HG02943 (cell line): ENCODE measurements around the gene ACOT7.

Source experiments
- ATAC-seq: cut with Tn5 transposase; IDR thresholded peaks from one replicate; pipeline ENCODE4 v1.9.1; 2021; ENCODE audit warnings: mild to moderate bottlenecking, low read depth, moderate library complexity; ENCODE audit not compliant: unreplicated experiment

Gene ACOT7

GRCh38 chr1:6257541-6258069 is 136.0 kb downstream of the ACOT7 start:
- no peak for ATAC-seq

- ATAC-seq: no peak
Measured at GRCh38 chr1:6256645-6257044, 136.9 kb downstream of the ACOT7 start.

DNA sequence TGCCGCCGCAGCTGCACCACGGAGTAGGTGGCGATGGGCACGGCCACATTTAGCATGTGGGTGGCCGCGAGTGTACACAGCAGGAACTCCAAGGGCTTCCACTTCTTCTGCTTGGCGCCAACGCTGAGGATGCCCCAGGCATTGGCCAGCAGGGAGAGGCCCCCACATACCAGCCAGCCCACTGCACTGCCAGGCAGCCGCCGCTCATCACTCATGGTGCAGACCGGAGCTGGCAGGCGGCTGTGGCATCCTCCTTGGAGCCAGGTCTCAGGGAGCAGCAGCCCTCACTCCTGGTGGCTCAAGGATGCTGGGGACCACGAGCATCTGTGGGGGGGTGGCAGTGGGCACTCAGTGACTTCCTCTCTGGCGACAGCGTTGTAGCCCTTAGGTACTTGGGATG is 138.9 kb downstream of the ACOT7 start:
- ATAC-seq: no peak

DNA sequence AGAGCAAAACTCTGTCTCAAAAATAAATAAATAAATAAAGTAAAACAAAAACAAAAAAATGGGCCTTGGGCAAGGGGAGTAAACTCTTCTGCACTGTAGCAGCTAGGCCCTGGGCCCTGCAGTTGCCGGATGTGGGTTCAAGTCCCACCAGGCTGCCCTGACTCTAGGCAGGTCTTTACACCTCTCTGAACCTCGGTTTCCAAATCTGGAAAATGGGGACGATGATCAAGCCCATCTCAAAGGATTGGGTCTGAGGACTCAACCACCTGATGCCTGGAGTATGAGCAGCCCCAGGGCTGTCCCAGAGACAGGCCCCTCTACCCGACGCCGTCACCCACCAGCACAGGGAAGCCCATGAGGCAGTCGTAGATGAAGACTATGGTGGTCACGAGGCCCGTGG is 140.2 kb downstream of the ACOT7 start:
- no peak for ATAC-seq

DNA sequence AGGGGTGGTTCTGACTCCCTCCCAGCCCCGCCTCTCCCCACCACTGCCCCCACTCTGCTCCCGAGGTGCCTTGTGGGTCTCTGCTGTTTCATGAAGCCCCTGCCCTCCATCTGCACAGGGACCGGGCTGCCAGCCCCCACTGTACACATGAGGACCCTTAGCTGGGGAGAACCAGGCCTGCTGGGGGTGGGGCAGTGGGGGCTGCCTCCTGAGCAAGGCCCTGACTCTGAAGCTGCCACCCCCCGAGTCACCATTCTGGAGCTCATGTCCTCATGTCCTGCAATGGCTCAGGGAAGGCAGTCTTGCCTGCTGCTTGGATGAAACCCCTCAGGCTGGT is 141.2 kb downstream of the ACOT7 start:
- ATAC-seq: no peak

DNA sequence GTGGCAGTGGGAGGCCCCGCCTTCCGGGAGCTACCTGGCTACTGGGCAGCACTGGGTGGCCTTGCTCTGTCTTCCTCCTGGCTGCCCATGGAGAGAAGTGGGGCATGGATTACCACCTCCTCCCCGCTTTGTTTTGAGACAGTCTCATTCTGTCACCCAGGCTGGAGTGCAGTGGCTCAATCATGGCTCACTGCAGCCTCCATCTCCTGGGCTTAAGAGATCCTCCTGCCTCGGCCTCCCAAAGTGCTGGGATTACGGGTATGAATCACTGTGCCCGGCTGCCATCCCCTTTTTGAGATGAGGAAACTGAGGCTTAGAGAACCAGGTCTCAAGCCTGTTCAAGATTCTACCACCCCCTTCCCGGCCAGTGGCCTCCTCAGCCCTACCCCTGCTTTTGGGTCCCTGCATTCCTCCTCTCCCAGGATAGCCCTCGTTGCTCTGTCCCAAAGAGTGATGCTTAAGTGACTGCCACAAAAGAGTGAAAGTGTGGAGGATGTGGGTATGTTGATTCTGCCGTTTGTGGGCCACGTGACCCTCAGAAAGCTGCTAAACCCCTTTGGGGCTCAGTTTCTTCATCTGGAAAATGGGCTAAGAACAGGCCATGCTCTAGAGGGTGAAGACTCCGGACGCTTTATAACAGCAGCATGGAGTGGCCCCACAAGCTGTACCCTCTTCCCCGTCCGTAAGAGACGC is 141.7 kb downstream of the ACOT7 start:
- ATAC-seq: no peak

DNA sequence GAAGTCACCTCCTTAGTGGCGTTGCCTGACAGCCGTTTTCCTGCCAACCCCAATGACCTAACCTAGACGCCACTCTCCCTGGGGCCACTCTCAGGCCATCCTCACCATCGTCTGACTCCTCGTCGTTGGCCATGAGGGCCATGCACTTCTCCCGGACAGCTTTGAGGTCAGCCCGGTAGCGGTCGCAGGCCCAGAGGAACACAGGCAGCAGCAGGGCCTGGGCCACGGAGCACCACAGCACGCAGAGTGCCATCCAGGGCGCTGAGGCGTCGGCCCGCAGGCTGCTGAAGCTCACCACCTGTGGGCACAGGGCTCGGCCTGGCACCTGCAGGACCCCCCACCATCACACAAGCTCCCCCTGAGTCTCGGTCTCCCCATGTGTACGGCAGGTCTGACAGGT is 142.3 kb downstream of the ACOT7 start:
- ATAC-seq: no peak

GRCh38 chr1:6249739-6250689 is 143.6 kb downstream of the ACOT7 start:
- ATAC-seq: no peak

DNA sequence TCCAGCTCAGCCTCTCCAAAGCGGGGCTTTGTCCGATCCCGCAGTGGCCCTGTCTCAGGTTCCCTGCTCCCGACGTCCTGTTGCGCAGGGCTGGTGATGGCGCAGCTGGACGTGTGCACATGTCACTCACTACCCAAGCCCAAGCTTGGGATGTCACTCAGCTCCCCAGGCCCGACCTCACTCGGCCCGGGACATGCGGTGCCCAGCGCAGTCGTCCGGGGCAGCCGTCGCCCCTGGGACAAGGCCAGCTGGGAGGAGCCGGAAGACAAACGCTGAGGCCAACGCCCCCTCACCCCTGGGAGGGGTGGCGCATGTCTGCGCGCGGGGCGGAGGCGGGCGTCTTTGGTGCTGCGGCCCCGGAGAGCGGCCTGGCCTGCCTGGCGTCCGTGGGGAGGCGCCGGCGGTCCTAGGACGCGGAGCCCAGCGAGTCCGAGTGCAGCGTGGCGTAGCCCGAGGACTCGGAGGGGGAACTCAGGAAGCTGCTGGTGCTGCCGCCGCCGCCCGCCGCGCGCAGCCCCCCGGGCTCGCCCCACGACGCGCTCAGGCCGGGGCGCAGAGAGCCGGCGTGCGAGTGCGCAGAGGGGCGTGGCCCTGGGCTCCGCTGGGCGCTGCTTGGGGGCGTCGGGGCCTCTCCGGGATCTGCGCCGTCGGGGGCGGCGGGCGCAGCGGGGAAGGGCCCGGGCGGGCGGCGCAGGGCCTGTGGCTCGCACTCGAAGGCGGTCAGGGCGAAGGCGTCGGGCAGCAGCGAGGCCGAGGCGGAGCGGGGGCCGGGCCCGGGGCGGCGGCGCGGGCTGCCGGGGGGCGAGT is 144.4 kb downstream of the ACOT7 start:
- ATAC-seq: no peak

GRCh38 chr1:6248161-6248776 is 145.3 kb downstream of the ACOT7 start:
- ATAC-seq: no peak

DNA sequence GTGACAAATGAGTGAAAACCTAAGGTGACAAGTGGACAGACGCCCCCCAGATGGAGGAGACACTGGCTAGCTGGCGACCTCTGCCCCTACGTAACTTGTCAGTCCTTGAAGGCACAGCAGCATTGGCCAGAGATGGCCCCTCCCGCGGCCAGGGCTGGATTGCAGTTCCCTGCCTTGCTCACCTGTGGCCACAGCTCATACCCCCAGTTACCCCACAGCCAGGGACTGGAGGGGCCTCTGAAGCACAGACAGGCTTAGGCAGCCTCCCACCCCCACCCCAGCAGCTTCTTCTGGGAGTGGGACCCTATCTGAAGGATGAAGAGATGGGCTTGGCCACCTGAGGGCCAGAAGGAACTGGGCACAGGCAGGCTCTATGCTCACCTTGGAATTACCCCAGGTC is 145.9 kb downstream of the ACOT7 start:
- ATAC-seq: no peak

DNA sequence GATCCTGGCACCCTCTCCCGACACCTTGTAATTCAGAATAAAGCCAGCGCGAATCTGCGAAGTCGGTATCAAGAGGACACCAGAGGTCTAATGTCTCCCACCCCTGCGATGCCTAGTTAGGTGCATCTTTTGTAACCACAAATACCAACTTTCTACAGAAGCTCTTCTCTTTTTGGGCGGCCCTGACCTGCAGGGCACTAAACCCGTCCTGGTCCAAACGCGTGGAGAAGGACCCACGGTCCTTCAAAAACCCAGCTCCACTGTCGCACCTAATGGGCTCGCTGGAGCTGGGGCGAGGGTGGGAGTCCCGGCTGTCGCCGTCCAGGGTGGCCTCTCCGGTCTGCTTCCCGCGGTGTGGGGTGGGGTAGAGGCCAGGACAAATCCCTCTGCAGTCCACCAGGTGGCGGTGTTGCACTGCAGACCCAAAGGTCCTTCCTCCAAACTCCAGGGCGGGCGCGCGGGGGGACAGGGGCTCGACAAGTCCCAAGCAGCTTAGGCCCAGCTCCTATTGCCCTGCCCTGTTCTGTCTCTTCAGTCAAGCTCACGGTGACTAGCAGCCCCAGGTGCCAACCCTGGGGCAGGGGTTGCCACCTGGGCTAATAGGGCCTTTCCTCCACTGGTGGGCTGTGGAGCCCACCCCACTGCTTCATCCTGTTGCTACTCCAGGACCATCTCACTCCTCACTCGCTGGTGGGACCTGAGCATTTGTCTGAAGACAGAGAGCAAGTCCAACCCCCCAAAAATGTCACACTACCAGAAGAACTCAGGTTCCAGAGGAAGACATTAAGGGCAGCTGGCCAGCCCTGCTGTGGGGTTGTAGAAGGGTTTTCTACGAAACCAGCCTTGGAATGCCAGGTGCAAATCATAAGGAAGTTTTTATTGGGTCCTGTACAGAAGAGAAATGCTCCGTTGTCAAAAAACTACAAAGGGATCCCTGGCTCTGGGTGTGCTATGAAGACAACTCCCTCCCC is 146.8 kb downstream of the ACOT7 start:
- no peak for ATAC-seq

DNA sequence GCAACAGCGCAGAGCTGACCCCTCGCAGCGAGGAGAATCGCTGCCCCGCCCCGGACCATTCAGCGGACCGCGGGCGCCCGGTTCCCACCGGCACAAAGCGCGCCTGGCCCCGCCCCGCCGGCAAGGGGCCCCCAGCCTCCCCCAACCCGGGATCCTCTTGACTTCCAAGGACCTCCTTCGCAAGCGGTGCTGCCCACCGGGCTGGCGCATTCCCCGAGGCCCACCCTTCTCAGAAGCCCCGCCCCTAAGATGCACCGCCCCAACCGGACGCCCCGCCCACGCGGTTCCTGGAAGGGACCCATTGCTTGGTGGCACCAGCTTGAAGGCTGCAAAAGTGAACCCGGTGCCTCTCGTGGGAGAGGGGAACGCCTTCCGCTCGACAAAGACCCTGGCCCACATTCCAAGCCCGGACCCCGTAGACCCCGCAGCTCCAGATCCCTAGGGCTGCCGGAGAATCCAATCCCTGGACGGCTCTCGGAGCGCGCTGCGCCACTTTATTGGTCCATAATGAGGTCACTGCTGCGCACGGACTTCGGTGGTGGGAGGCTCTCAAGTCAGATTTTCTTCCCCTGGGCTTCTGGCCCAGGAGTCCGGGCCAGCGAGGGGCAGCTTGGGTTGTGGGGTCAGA is 147.6 kb downstream of the ACOT7 start:
- no peak for ATAC-seq

GRCh38 chr1:6245086-6245868 is 148.3 kb downstream of the ACOT7 start:
- ATAC-seq: no peak

DNA sequence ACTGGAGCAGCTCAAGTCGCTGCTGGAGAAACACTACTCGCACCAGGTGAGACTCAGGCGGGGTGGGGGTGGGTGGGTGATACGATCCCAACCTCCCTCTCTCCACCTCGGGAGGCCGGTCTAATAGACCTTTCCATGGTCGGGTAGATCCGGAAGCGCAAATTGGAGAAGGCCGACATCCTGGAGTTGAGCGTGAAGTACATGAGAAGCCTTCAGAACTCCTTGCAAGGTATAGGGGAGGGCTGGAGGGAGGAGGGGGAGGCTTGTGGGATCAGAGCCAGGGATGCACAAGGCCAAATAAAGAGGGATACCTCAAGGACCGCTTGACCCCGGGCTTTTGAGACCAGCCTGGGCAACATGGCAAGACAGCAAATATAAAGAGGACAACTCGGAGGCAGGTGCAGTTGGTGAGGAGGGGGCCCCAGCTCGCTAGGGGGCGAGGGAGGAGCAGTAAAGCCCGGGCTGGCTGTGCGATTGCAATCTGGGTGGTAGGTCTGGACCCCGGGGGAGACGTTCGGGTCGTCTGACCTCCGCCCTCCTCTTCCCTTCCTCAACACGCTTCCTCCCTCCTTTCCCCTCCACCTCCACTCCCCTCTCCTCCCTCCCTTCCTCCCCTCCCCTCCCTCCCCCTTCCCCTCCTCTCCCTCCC is 149.0 kb downstream of the ACOT7 start:
- ATAC-seq: no peak

DNA sequence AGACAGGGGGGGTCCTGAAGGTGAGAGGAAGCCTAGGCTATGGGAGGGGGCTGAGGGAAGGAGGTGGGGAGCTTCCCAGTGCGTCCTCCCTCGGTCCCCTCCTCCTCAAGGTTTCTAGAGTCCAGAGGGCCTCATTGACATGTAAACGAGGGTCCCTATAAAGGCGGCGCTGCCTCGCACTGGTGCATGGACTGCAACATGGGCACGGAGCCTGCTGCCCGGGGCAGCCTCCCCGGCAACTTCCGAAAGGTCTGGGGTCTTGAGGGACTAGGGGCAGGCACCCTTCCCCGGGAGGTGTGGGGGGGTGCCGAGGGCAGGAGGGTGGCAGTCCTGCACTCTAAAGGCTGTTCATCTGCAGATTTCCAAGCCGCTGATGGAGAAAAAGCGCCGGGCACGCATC is 149.6 kb downstream of the ACOT7 start, which contains the start of gene HES3:
Gene HES3 (plus strand): TSS at position 187 of the 400 bp plus-strand sequence. CDS start 187 bp downstream, at position 374.
- no peak for ATAC-seq

- ATAC-seq: no peak
Measured at GRCh38 chr1:6243053-6243834, 150.3 kb downstream of the ACOT7 start.
